Measurements from ENCODE around the gene TMSB4X. TPM values are rescaled to one million over a fixed set of nuclear protein-coding genes. Genes with fewer than 3 reads are reported as not detected.

TMSB4X gene
- total and polyA plus RNA-seq, 12 donors, result 700 to 3,026 (median 889) TPM

DNA sequence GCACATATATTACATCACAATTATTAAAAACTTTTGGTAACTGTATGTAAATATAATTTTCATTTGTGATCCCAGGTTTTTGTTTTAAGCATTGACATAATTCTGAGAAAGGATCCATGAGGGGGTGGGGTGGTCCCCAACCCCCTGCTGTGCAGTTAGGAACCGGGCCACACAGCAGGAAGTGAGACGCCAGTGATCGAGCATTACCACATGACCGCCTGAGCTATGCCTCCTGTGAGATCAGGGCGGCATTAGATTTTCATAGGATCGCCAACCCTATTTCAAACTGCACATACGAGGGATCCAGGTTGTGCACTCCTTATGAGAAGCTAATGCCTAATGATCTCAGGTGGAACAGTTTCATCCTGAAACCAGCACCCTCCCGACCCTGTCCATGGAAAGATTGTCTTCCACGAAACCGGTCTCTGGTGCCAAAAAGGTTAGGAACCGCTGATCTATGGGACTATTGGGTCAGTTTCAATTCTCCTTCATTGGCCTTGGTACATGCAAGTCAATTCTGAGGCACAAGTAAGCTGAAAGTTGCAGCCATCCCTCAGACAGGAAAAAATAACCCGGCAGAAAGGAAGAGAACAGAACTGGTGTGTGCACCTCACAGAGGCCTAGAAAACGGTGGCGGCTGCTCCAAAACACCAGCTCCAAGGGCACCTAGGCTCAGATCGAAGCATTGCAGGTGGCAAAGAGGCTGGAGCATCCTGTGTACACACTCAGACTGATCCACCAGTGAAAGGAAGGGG lies 7.0 kb upstream of the TMSB4X start:
- intact Hi-C loops (cut with DNase I), result loop anchor here in 1 of 10 donors (10.0 kb wide), 1 partner anchor 1057 kb away; the partner anchor contains the start of gene GEMIN8
- TF ChIP-seq CTCF (IDR thresholded peaks at IDR 0.05), result no peak
- 76 to 89% methylated on average over 14 to 15 of the region's 15 CpGs for WGBS, 2 donors
- Histone ChIP-seq H3K27ac (peak overlapping the region in 1 of 10 donors; percentile 60), H3K27me3 (peaks cover 0 to 38% (median 0%) of the 10 kb centered on the region in 7 donors), H3K4me1 (peaks cover 0 to 45% (median 6%) of the 10 kb centered on the region in 9 donors), H3K36me3 (no peaks in the 10 kb centered on the region), H3K4me3 (no peak overlapping the region), H3K9me3 (no peaks in the 10 kb centered on the region)
- DNase-seq, result no peak
- no peak for ATAC-seq

DNA sequence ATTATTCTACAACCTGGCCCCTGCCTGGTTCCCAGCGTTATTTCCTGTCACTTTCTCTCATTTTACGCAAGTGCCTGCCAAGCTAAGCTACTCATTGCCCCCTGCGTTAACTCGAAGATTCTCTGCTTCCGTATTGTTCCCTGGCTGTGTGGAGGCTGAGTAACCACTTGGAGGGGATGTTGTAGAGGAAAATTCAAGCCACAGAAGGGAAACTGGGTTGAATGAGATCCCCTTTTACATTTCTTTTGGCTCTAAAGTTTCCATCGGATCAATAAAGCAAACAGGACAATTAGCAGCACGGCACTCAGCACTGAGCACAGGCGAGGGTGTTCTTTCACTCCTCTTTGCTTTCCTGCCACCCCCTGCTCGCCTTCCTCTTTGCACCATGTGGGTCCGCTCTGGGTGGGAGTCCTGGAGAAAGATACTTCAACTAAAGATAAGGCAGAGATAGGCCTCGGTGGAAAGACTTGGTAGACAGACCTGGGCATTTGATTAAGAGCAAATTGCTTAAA lies 4.2 kb upstream of the TMSB4X start:
- peak; percentile 26 to 69 (median 51) for TF ChIP-seq CTCF (IDR thresholded peaks at IDR 0.05)
- Histone ChIP-seq H3K27ac (peak overlapping the region; percentile 76 to 99 (median 93)), H3K36me3 (peaks cover 0 to under 1% (median 0%) of the 10 kb centered on the region in 9 donors), H3K9me3 (peaks cover 0 to 4% (median 0%) of the 10 kb centered on the region in 11 donors), H3K4me3 (peak overlapping the region in 7 of 10 donors; percentile 11 to 86 (median 22)), H3K27me3 (peaks cover 0 to 62% (median 0%) of the 10 kb centered on the region in 7 donors), H3K4me1 (peaks cover 0 to 55% (median 6%) of the 10 kb centered on the region in 9 donors)
- DNase-seq, result peak in 1 of 2 donors; percentile 42
- WGBS, 2 donors, result 13% methylated on average over 11 of the region's 11 CpGs
- intact Hi-C loops (cut with DNase I), result loop anchor here (1.0 to 10.0 kb wide), 15 partner anchors 124 to 518 kb away; no protein-coding TSS in a partner anchor
- peak in 7 of 8 donors; percentile 30 to 64 (median 57) for ATAC-seq

- Histone ChIP-seq H3K27me3 (peaks cover 0 to 64% (median 0%) of the 10 kb centered on the region in 7 donors), H3K4me3 (peak overlapping the region in 7 of 10 donors; percentile 11 to 86 (median 22)), H3K4me1 (peaks cover 0 to 55% (median 6%) of the 10 kb centered on the region in 9 donors), H3K9me3 (peaks cover 0 to 4% (median 0%) of the 10 kb centered on the region in 11 donors), H3K36me3 (peaks cover 0 to 4% (median 0%) of the 10 kb centered on the region in 9 donors), H3K27ac (peak overlapping the region; percentile 76 to 99 (median 93))
- ATAC-seq, result peak in 7 of 8 donors; percentile 14 to 28 (median 20)
- peak in 1 of 2 donors; percentile 43 for DNase-seq
- WGBS, 2 donors, result 38 to 62% methylated on average over 12 of the region's 12 CpGs
- intact Hi-C loops (cut with DNase I), result loop anchor here (2.0 to 10.0 kb wide), 14 partner anchors 123 to 517 kb away; no protein-coding TSS in a partner anchor
- TF ChIP-seq CTCF (IDR thresholded peaks at IDR 0.05), result no peak
Observed at GRCh38 chrX:12971282-12972003, 3.5 kb upstream of the TMSB4X start.

DNA sequence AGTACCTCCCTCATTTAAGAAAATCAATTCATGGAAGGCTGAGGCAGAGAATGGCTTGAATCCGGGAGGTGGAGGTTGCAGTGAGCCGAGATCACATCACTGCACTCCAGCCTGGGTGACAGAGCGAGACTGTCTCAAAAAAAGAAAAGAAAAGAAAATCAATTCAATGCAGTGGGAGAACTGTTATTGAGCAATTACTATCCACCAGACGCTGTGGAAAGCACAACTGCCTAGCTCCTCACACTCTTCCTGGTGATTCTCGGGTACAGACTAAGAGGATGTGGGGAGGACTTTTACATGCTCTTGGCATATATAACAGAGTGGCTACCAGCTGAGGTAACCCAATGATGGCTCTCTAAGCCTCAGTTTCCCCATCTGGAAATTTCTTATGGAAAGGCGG lies 2.7 kb upstream of the TMSB4X start:
- Histone ChIP-seq H3K4me1 (peaks cover 0 to 58% (median 6%) of the 10 kb centered on the region in 9 donors), H3K36me3 (peaks cover 0 to 11% (median 0%) of the 10 kb centered on the region in 9 donors), H3K4me3 (peak overlapping the region in 6 of 10 donors; percentile 15 to 86 (median 24)), H3K9me3 (peaks cover 0 to 4% (median 0%) of the 10 kb centered on the region in 11 donors), H3K27me3 (peaks cover 0 to 68% (median 0%) of the 10 kb centered on the region in 7 donors), H3K27ac (peak overlapping the region; percentile 76 to 99 (median 93))
- ATAC-seq (no peak), DNase-seq (no peak)
- TF ChIP-seq CTCF (IDR thresholded peaks at IDR 0.05), result no peak
- intact Hi-C loops (cut with DNase I), result loop anchor here (2.0 to 10.0 kb wide), 13 partner anchors 123 to 517 kb away; no protein-coding TSS in a partner anchor
- WGBS, 2 donors, result 55 to 58% methylated on average over 6 of the region's 6 CpGs
